ENCODE results near the gene PRDX3. TPM values are rescaled to one million over a fixed set of nuclear protein-coding genes. Genes with fewer than 3 reads are reported as not detected.

PRDX3 gene
- total RNA-seq, 4 donors from 2014 or later, result 58.8 to 78.3 (median 62.1) TPM

- DNase-seq (ENCODE audit: low spot score in 2 of 2), result no peak
- Histone ChIP-seq H3K27ac (no peak overlapping the region), H3K9me3 (no peaks in the 10 kb centered on the region), H3K27me3 (no peaks in the 10 kb centered on the region), H3K36me3 (no peaks in the 10 kb centered on the region), H3K4me3 (no peak overlapping the region), H3K4me1 (peaks cover 29% of the 10 kb centered on the region)
- WGBS, result 98% methylated on average over 2 of the region's 2 CpGs
- TF ChIP-seq POLR2A (IDR thresholded peaks at IDR 0.05) (no peak), POLR2AphosphoS5 (IDR thresholded peaks at IDR 0.05) (no peak), CTCF (IDR thresholded peaks at IDR 0.05) (no peak), EP300 (IDR thresholded peaks at IDR 0.05) (no peak)
These were observed 36.8 kb upstream of the PRDX3 start for GRCh38 chr10:119215371-119215770.

- Histone ChIP-seq H3K9me3 (no peaks in the 10 kb centered on the region), H3K4me1 (peaks cover 44% of the 10 kb centered on the region), H3K4me3 (peak overlapping the region; percentile 16), H3K36me3 (no peaks in the 10 kb centered on the region), H3K27me3 (no peaks in the 10 kb centered on the region), H3K27ac (no peak overlapping the region)
- TF ChIP-seq CTCF (IDR thresholded peaks at IDR 0.05), result no peak
- no peak for TF ChIP-seq POLR2AphosphoS5 (IDR thresholded peaks at IDR 0.05)
- TF ChIP-seq POLR2A (IDR thresholded peaks at IDR 0.05), result no peak
- TF ChIP-seq EP300 (IDR thresholded peaks at IDR 0.05), result no peak
- DNase-seq (ENCODE audit: low spot score in 2 of 2), result no peak
- 32% methylated on average over 12 of the region's 12 CpGs for WGBS
These were observed 33.2 kb upstream of the PRDX3 start for GRCh38 chr10:119211625-119212441.

GRCh38 chr10:119211176-119211575 is 32.6 kb upstream of the PRDX3 start:
- Histone ChIP-seq H3K4me3 (no peak overlapping the region), H3K4me1 (peaks cover 48% of the 10 kb centered on the region)
- no peak for DNase-seq (ENCODE audit: low spot score in 2 of 2)

GRCh38 chr10:119210633-119211032 is 32.0 kb upstream of the PRDX3 start:
- Histone ChIP-seq H3K9me3 (no peaks in the 10 kb centered on the region), H3K27me3 (no peaks in the 10 kb centered on the region), H3K27ac (no peak overlapping the region), H3K36me3 (no peaks in the 10 kb centered on the region), H3K4me3 (no peak overlapping the region), H3K4me1 (peaks cover 54% of the 10 kb centered on the region)
- WGBS, result 82% methylated on average over 2 of the region's 2 CpGs
- TF ChIP-seq POLR2A (IDR thresholded peaks at IDR 0.05) (no peak), EP300 (IDR thresholded peaks at IDR 0.05) (no peak), CTCF (IDR thresholded peaks at IDR 0.05) (no peak), POLR2AphosphoS5 (IDR thresholded peaks at IDR 0.05) (no peak)
- no peak for DNase-seq (ENCODE audit: low spot score in 2 of 2)

More at GRCh38 chr10:119211176-119211575, 32.6 kb upstream of the PRDX3 start:
- no peak overlapping the region for H3K27ac ChIP-seq
- 73% methylated on average over 3 of the region's 3 CpGs for WGBS
- H3K36me3 ChIP-seq, result no peaks in the 10 kb centered on the region
- no peaks in the 10 kb centered on the region for H3K9me3 ChIP-seq
- H3K27me3 ChIP-seq, result no peaks in the 10 kb centered on the region
- TF ChIP-seq POLR2A (IDR thresholded peaks at IDR 0.05), result no peak
- TF ChIP-seq CTCF (IDR thresholded peaks at IDR 0.05), result no peak
- TF ChIP-seq POLR2AphosphoS5 (IDR thresholded peaks at IDR 0.05), result no peak
- no peak for TF ChIP-seq EP300 (IDR thresholded peaks at IDR 0.05)

- Histone ChIP-seq H3K27me3 (no peaks in the 10 kb centered on the region), H3K36me3 (no peaks in the 10 kb centered on the region), H3K4me3 (peak overlapping the region; percentile 95), H3K27ac (peak overlapping the region; percentile 32), H3K4me1 (peaks cover 55% of the 10 kb centered on the region), H3K9me3 (no peaks in the 10 kb centered on the region)
- WGBS, result 36% methylated on average over 9 of the region's 9 CpGs
- TF ChIP-seq CTCF (IDR thresholded peaks at IDR 0.05), result no peak
- TF ChIP-seq POLR2AphosphoS5 (IDR thresholded peaks at IDR 0.05), result no peak
- no peak for TF ChIP-seq POLR2A (IDR thresholded peaks at IDR 0.05)
- TF ChIP-seq EP300 (IDR thresholded peaks at IDR 0.05), result no peak
- DNase-seq (ENCODE audit: low spot score in 2 of 2), result no peak
These were observed 31.2 kb upstream of the PRDX3 start for GRCh38 chr10:119209736-119210355.

All from suprapubic skin (tissue), 4 donors.